C4-2B (cell line): Measurements from ENCODE around the gene IRF3.
"Not testable (repeated sequence)": the region's sequence is repeated elsewhere in the genome, so short reads cannot be mapped to it uniquely, and the experiment has no call there.

ENCODE experiments used
- H3K27ac ChIP-seq: fragments of 450-650 bp; 2 replicates; pipeline ENCODE4 v1.5.1; 2017
- CTCF ChIP-seq: fragments of 450-650 bp; conservative IDR thresholded peaks from 2 replicates; pipeline ENCODE4 v1.5.1; 2017; ENCODE audit warnings: mild to moderate bottlenecking
- ZFX ChIP-seq: fragments of 450-650 bp; IDR thresholded peaks from 2 replicates; pipeline ENCODE4 v1.6.1; 2017

IRF3 gene

GRCh38 chr19:49640113-49640898 is 25.4 kb downstream of the IRF3 start, which contains the start of gene RRAS:
Gene RRAS (minus strand): TSS chr19:49640143. CDS start chr19:49640098, 45 bp downstream.
- no peak for TF ChIP-seq CTCF
- no peak for TF ChIP-seq ZFX
- peak within 1 kb of the TSS; percentile 91 for H3K27ac ChIP-seq

GRCh38 chr19:49639401-49640112 is 26.1 kb downstream of the IRF3 start:
- peak overlapping the region; percentile 91 for H3K27ac ChIP-seq
- TF ChIP-seq CTCF (no peak), ZFX (no peak)

GRCh38 chr19:49637821-49638738 is 27.6 kb downstream of the IRF3 start:
- TF ChIP-seq ZFX, result no peak
- no peak for TF ChIP-seq CTCF
- H3K27ac ChIP-seq, result peak overlapping the region; percentile 51

- TF ChIP-seq CTCF (no peak), ZFX (no peak)
- H3K27ac ChIP-seq, result no peak overlapping the region
These were observed 29.3 kb downstream of the IRF3 start for GRCh38 chr19:49636233-49636932.

- no peak overlapping the region for H3K27ac ChIP-seq
- no peak for TF ChIP-seq CTCF
- no peak for TF ChIP-seq ZFX
These were observed 30.0 kb downstream of the IRF3 start for GRCh38 chr19:49635530-49636232.

GRCh38 chr19:49633273-49633672 is 32.4 kb downstream of the IRF3 start:
- H3K27ac ChIP-seq, result not testable (repeated sequence)

- TF ChIP-seq ZFX (no peak), CTCF (no peak)
- H3K27ac ChIP-seq, result peak overlapping the region; percentile 85
These were observed 33.1 kb downstream of the IRF3 start for GRCh38 chr19:49632576-49632975.
